ENCODE measurements around the gene VPS13D.

- TF ChIP-seq CREB1 (IDR thresholded peaks at IDR 0.05; ENCODE audit: low read depth) (no peak), EP300 (IDR thresholded peaks at IDR 0.05; ENCODE audit: borderline replicate concordance) (no peak), ZBTB7A (IDR thresholded peaks at IDR 0.05; ENCODE audit: low read depth) (no peak), TAF1 (IDR thresholded peaks at IDR 0.05; ENCODE audit: low read depth) (no peak), TCF12 (IDR thresholded peaks at IDR 0.05; ENCODE audit: low read depth) (no peak), USF1 (IDR thresholded peaks at IDR 0.05) (no peak), CEBPB (IDR thresholded peaks at IDR 0.05) (no peak), EGR1 (IDR thresholded peaks at IDR 0.05) (no peak), REST (IDR thresholded peaks at IDR 0.05; ENCODE audit: low read depth) (no peak), RAD21 (IDR thresholded peaks at IDR 0.05; ENCODE audit: low read depth) (no peak), YY1 (IDR thresholded peaks at IDR 0.05; ENCODE audit: low read depth) (no peak), NFIC (IDR thresholded peaks at IDR 0.05) (no peak)
- TF ChIP-seq, protein P1, sequence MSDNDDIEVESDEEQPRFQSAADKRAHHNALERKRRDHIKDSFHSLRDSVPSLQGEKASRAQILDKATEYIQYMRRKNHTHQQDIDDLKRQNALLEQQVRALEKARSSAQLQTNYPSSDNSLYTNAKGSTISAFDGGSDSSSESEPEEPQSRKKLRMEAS (IDR thresholded peaks at IDR 0.05) = no peak
Measured at GRCh38 chr1:12398479-12398878, 168.6 kb downstream of the VPS13D start.
